Left lung (tissue), 10 donors: ENCODE data around the gene MLH3. TPM values are rescaled to one million over a fixed set of nuclear protein-coding genes. Genes with fewer than 3 reads are reported as not detected.

Experiments
- ATAC-seq: fragments of 200-7000 bp; cut with Tn5 transposase; one replicate; pipeline ENCODE4 v1.9.1; 2020; ENCODE audit warnings: moderate library complexity
- DNase-seq, 4 donors: peaks; one replicate each; pipeline ENCODE4 v3.0.0-alpha.2; 2013 to 2020
- H3K27ac ChIP-seq, 2 donors: fragments of 200-600 bp; sonication (generic) in 1 of 2; one replicate each; pipeline versions ENCODE4 v1.5.0 to v1.8.0; 2020 to 2021
- H3K27me3 ChIP-seq, 2 donors: fragments of 200-600 bp; sonication (generic) in 1 of 2; one replicate each; pipeline versions ENCODE4 v1.5.0 to v1.8.0; 2020 to 2021
- H3K36me3 ChIP-seq, 2 donors: fragments of 200-600 bp; sonication (generic) in 1 of 2; one replicate each; pipeline versions ENCODE4 v1.5.0 to v1.8.0; 2020 to 2021
- H3K4me1 ChIP-seq, 2 donors: fragments of 200-600 bp; one replicate each; pipeline ENCODE4 v1.8.0; 2021
- H3K4me3 ChIP-seq, 2 donors: fragments of 200-600 bp; sonication (generic) in 1 of 2; one replicate each; pipeline versions ENCODE4 v1.5.0 to v1.8.0; 2020 to 2021; ENCODE audit warnings: mild to moderate bottlenecking in 1 of 2
- H3K9me3 ChIP-seq, 2 donors: fragments of 200-600 bp; sonication (generic) in 1 of 2; one replicate each; pipeline versions ENCODE4 v1.5.0 to v1.8.0; 2020 to 2021
- CTCF ChIP-seq, 2 donors: fragments of 200-600 bp; sonication (generic) in 1 of 2; IDR thresholded peaks; one replicate each; pipeline versions ENCODE4 v1.5.0 to v1.8.0; 2021; ENCODE audit warnings: antibody characterized with exemption in 2 of 2
- intact Hi-C, 2 donors: fragments of 100-400 bp; cut with DNase I; formaldehyde crosslinking; loops; one replicate each; pipeline versions ENCODE4 v1.11.2 to v1.14.2; 2022
- polyA plus RNA-seq, 6 donors: library from polyadenylated mRNA; unstranded; fragments of 120-200 nt; gene quantifications; one replicate each; pipeline ENCODE4 v1.2.1, GENCODE V29; 2013; ENCODE audit not compliant: insufficient read length in 6 of 6
- total RNA-seq, 2 donors: library from RNA; stranded (reverse); fragmentation: NEBNext Ultra II Directional; extraction: Animal tissue kit (Norgen Biotek cat#: 25700); gene quantifications; one replicate each; pipeline ENCODE4 v1.2.1, GENCODE V29; 2021
- donor health status: DM: no; HTN: yes; CAD: no.
- donor health status: DM: no; HTN: no; CAD: no.

MLH3 gene
- total and polyA plus RNA-seq, 8 donors: 24.7 to 48.3 (median 39.9) TPM

GRCh38 chr14:74979442-74980397, 71.5 kb downstream of the MLH3 start:
- H3K36me3 ChIP-seq: no peaks in the 10 kb centered on the region

GRCh38 chr14:74979029-74979428, 72.2 kb downstream of the MLH3 start:
- intact Hi-C loops: no loop called here
- H3K27me3 ChIP-seq: no peaks in the 10 kb centered on the region
- TF ChIP-seq CTCF (IDR thresholded peaks at IDR 0.05): no peak
- DNase-seq (no peak), ATAC-seq (no peak)
- no peak overlapping the region for H3K4me3 ChIP-seq
- H3K27ac ChIP-seq: no peak overlapping the region
- no peaks in the 10 kb centered on the region for H3K9me3 ChIP-seq
- H3K4me1 ChIP-seq: peaks cover 0 to 1% of the 10 kb centered on the region in 2 donors
- no peaks in the 10 kb centered on the region for H3K36me3 ChIP-seq

More at GRCh38 chr14:74979442-74980397, 71.5 kb downstream of the MLH3 start:
- DNase-seq (no peak), ATAC-seq (peak; percentile 33)
- intact Hi-C loops: no loop called here
- H3K27me3 ChIP-seq: no peaks in the 10 kb centered on the region
- no peak overlapping the region for H3K27ac ChIP-seq
- TF ChIP-seq CTCF (IDR thresholded peaks at IDR 0.05): no peak
- H3K4me1 ChIP-seq: no peaks in the 10 kb centered on the region
- no peak overlapping the region for H3K4me3 ChIP-seq
- no peaks in the 10 kb centered on the region for H3K9me3 ChIP-seq

- H3K4me1 ChIP-seq: peaks cover 0 to 7% of the 10 kb centered on the region in 2 donors
- H3K27me3 ChIP-seq: no peaks in the 10 kb centered on the region
- no peak overlapping the region for H3K27ac ChIP-seq
- ATAC-seq (no peak), DNase-seq (no peak)
- H3K4me3 ChIP-seq: no peak overlapping the region
- intact Hi-C loops: no loop called here
- no peaks in the 10 kb centered on the region for H3K36me3 ChIP-seq
- no peak for TF ChIP-seq CTCF (IDR thresholded peaks at IDR 0.05)
- no peaks in the 10 kb centered on the region for H3K9me3 ChIP-seq
These were observed 72.8 kb downstream of the MLH3 start for GRCh38 chr14:74978416-74978947.

- ATAC-seq (no peak), DNase-seq (no peak)
- Histone ChIP-seq H3K9me3 (no peaks in the 10 kb centered on the region), H3K36me3 (no peaks in the 10 kb centered on the region), H3K27me3 (no peaks in the 10 kb centered on the region), H3K4me1 (peaks cover 0 to 11% of the 10 kb centered on the region in 2 donors), H3K27ac (no peak overlapping the region), H3K4me3 (no peak overlapping the region)
- TF ChIP-seq CTCF (IDR thresholded peaks at IDR 0.05): no peak
- intact Hi-C loops: no loop called here
These were observed 73.3 kb downstream of the MLH3 start for GRCh38 chr14:74977901-74978385.
